ENCODE measurements around the gene XRCC3. TPM values are rescaled to one million over a fixed set of nuclear protein-coding genes. Genes with fewer than 3 reads are reported as not detected.
A peak's percentile ranks its signal among the peaks of the same experiment; 100 is the strongest.

The XRCC3 gene
- total RNA-seq, 6 donors from 2014 or later: 2.4 to 16.8 (median 5.8) TPM

GRCh38 chr14:103688906-103689902 is 26.0 kb downstream of the XRCC3 start:
- Histone ChIP-seq H3K4me3 (peak overlapping the region in 1 of 4 donors; percentile 14), H3K9me3 (no peaks in the 10 kb centered on the region), H3K27ac (peak overlapping the region in 3 of 4 donors; percentile 5 to 51 (median 45)), H3K27me3 (no peaks in the 10 kb centered on the region), H3K4me1 (peaks cover 3 to 20% (median 11%) of the 10 kb centered on the region in 4 donors), H3K36me3 (peaks cover 5 to 87% (median 56%) of the 10 kb centered on the region in 4 donors)
- TF ChIP-seq POLR2A (IDR thresholded peaks at IDR 0.05): no peak
- no peak for TF ChIP-seq EP300 (IDR thresholded peaks at IDR 0.05)
- TF ChIP-seq CTCF (IDR thresholded peaks at IDR 0.05): no peak
- no peak for TF ChIP-seq POLR2AphosphoS5 (IDR thresholded peaks at IDR 0.05)
- WGBS, 2 donors: 66 to 77% methylated on average over 16 of the region's 16 CpGs
- DNase-seq (peak in 1 of 2 donors; percentile 74), ATAC-seq (ENCODE audit: low FRiP score in 2 of 2) (peak; percentile 58 to 75)

- peaks cover 3 to 16% (median 8%) of the 10 kb centered on the region in 4 donors for H3K4me1 ChIP-seq
- H3K27me3 ChIP-seq: no peaks in the 10 kb centered on the region
- DNase-seq: no peak
- TF ChIP-seq POLR2AphosphoS5 (IDR thresholded peaks at IDR 0.05) (no peak), POLR2A (IDR thresholded peaks at IDR 0.05) (no peak), EP300 (IDR thresholded peaks at IDR 0.05) (no peak), CTCF (IDR thresholded peaks at IDR 0.05) (no peak)
- ATAC-seq (ENCODE audit: low FRiP score in 2 of 2): no peak
- no peak overlapping the region for H3K27ac ChIP-seq
- H3K4me3 ChIP-seq: no peak overlapping the region
- H3K36me3 ChIP-seq: peaks cover 0 to 86% (median 57%) of the 10 kb centered on the region in 4 donors
- whole genome bisulfite sequencing, 2 donors: 87 to 88% methylated on average over 5 of the region's 5 CpGs
- H3K9me3 ChIP-seq: no peaks in the 10 kb centered on the region
Measured at GRCh38 chr14:103688441-103688840, 26.8 kb downstream of the XRCC3 start.

GRCh38 chr14:103687712-103688111 is 27.5 kb downstream of the XRCC3 start:
- peaks cover 6 to 86% (median 57%) of the 10 kb centered on the region in 4 donors for H3K36me3 ChIP-seq
- DNase-seq (no peak), ATAC-seq (ENCODE audit: low FRiP score in 2 of 2) (no peak)
- H3K4me3 ChIP-seq: no peak overlapping the region
- H3K4me1 ChIP-seq: peaks cover 0 to 9% (median 5%) of the 10 kb centered on the region in 4 donors
- TF ChIP-seq CTCF (IDR thresholded peaks at IDR 0.05) (no peak), POLR2A (IDR thresholded peaks at IDR 0.05) (no peak), POLR2AphosphoS5 (IDR thresholded peaks at IDR 0.05) (no peak), EP300 (IDR thresholded peaks at IDR 0.05) (no peak)
- peak overlapping the region in 1 of 4 donors; percentile 15 for H3K27ac ChIP-seq
- H3K9me3 ChIP-seq: no peaks in the 10 kb centered on the region
- 88 to 96% methylated on average over 4 of the region's 4 CpGs for WGBS, 2 donors
- no peaks in the 10 kb centered on the region for H3K27me3 ChIP-seq

GRCh38 chr14:103686831-103687485 is 28.3 kb downstream of the XRCC3 start:
- Histone ChIP-seq H3K36me3 (peaks cover 7 to 86% (median 60%) of the 10 kb centered on the region in 4 donors), H3K9me3 (no peaks in the 10 kb centered on the region), H3K4me3 (no peak overlapping the region), H3K27me3 (no peaks in the 10 kb centered on the region), H3K4me1 (peaks cover 0 to 9% (median 4%) of the 10 kb centered on the region in 4 donors), H3K27ac (no peak overlapping the region)
- 78 to 82% methylated on average over 19 of the region's 19 CpGs for WGBS, 2 donors
- TF ChIP-seq POLR2A (IDR thresholded peaks at IDR 0.05) (no peak), EP300 (IDR thresholded peaks at IDR 0.05) (no peak), POLR2AphosphoS5 (IDR thresholded peaks at IDR 0.05) (no peak), CTCF (IDR thresholded peaks at IDR 0.05) (no peak)
- no peak for DNase-seq
- no peak for ATAC-seq (ENCODE audit: low FRiP score in 2 of 2)

Data from upper lobe of left lung (tissue), 6 donors.